HepG2 (cell line): ENCODE measurements around the gene ZBTB21. TPM values are rescaled to one million over a fixed set of nuclear protein-coding genes. Genes with fewer than 3 reads are reported as not detected.

Experiments used
- ATAC-seq: fragments of 200-7000 bp; cut with Tn5 transposase; 3 replicates; pipeline ENCODE4 v1.9.1; 2020; ENCODE audit warnings: mild to moderate bottlenecking, moderate library complexity
- BruUV-seq: library from RNA; stranded (reverse); fragments of 400-500 nt; replicated peaks from 2 replicates; lab custom pipeline; 2021; lab: Mats Ljungman, UMichigan
- CTCF ChIA-PET: fragments of 300-600 bp; formaldehyde crosslinking; extraction: SDS; loops from one replicate; lab custom pipeline; 2021; ENCODE audit warnings: low total read pairs, inconsistent platforms, low intra/inter-chr PET ratio; lab: Yijun Ruan, JAX
- POLR2A ChIA-PET: fragments of 350-600 bp; sonication (Branson Sonifier 250); formaldehyde crosslinking; loops from one replicate; lab custom pipeline; 2020; ENCODE audit warnings: antibody characterized with exemption, inconsistent platforms; lab: Yijun Ruan, JAX
- DNase-seq: peaks from one replicate; pipeline ENCODE4 v3.0.0-alpha.2; 2015; ENCODE audit warnings: low spot score
- FAIRE-seq: peaks from 3 replicates; lab custom pipeline; 2011; peaks lifted over from hg19 to GRCh38; lab: Jason Lieb, UNC
- H2AFZ ChIP-seq: one replicate; pipeline ENCODE4 v1.6.1; 2011; ENCODE audit warnings: low read length, inconsistent platforms
- H3K27ac ChIP-seq: fragments of 300-600 bp; 3 replicates; pipeline ENCODE4 v1.8.0; 2011; ENCODE audit warnings: mixed run types, mild to moderate bottlenecking, mixed read lengths, low read length, inconsistent platforms; ENCODE audit not compliant: insufficient read depth; ENCODE audit errors: extremely low read length
- H3K27me3 ChIP-seq, 2 experiments: fragments of 200-600 bp in 1 of 2; 2 replicates in 1 of 2; 3 replicates in 1 of 2; pipeline versions ENCODE4 v1.6.0 to v1.8.0; 2011; ENCODE audit warnings: low read length in 2 of 2, mild to moderate bottlenecking in 2 of 2, moderate library complexity in 2 of 2, inconsistent platforms in 1 of 2; ENCODE audit not compliant: insufficient read depth in 2 of 2, control insufficient read depth in 1 of 2
- H3K36me3 ChIP-seq, 2 experiments: fragments of 200-600 bp in 1 of 2; replicated peaks in 1 of 2; 2 replicates in 1 of 2; 3 replicates in 1 of 2; pipeline versions ENCODE4 v1.5.1 to v1.8.0; 2011; ENCODE audit warnings: low read length in 2 of 2, inconsistent platforms in 1 of 2; ENCODE audit not compliant: insufficient read depth in 2 of 2, control insufficient read depth in 1 of 2
- H3K4me1 ChIP-seq: 2 replicates; pipeline ENCODE4 v1.5.1; 2012; ENCODE audit warnings: low read length, inconsistent platforms; ENCODE audit not compliant: insufficient read depth
- H3K4me2 ChIP-seq: 2 replicates; pipeline ENCODE4 v1.6.0; 2011; ENCODE audit warnings: low read depth, low read length, inconsistent platforms
- H3K4me3 ChIP-seq, 3 experiments: fragments of 200-600 bp in 1 of 3; sonication (generic), shearing (Covaris generic) in 1 of 3; replicated peaks in 1 of 3; 2 replicates each; pipeline ENCODE4 v1.5.1; 2011 to 2016; ENCODE audit warnings: low read length in 3 of 3, inconsistent platforms in 2 of 3, low read depth in 2 of 3, mild to moderate bottlenecking in 2 of 3, control low read depth in 1 of 3, mixed read lengths in 1 of 3; ENCODE audit not compliant: insufficient read depth in 1 of 3
- H3K79me2 ChIP-seq: one replicate; pipeline ENCODE4 v1.6.1; 2011; ENCODE audit warnings: low read length, inconsistent platforms; ENCODE audit not compliant: insufficient read depth
- H3K9ac ChIP-seq: 2 replicates; pipeline ENCODE4 v1.6.0; 2011; ENCODE audit warnings: mild to moderate bottlenecking, low read depth, low read length, inconsistent platforms; ENCODE audit not compliant: insufficient read depth
- H3K9me3 ChIP-seq: 2 replicates; pipeline ENCODE4 v1.5.1; 2012; ENCODE audit warnings: mild to moderate bottlenecking, low read length
- H4K20me1 ChIP-seq: 2 replicates; pipeline ENCODE4 v1.6.0; 2011; ENCODE audit warnings: inconsistent platforms, mild to moderate bottlenecking, low read length, moderate library complexity; ENCODE audit not compliant: insufficient read depth
- ATAD3A ChIP-seq: sonication (generic); formaldehyde crosslinking; IDR thresholded peaks from 2 replicates; pipeline ENCODE4 v1.4.0; 2020; ENCODE audit warnings: missing genetic modification reagents
- ATRX ChIP-seq: sonication (generic); formaldehyde crosslinking; IDR thresholded peaks from 2 replicates; pipeline ENCODE4 v1.4.0; 2020; ENCODE audit warnings: missing genetic modification reagents, borderline replicate concordance
- BATF2 ChIP-seq: sonication (generic); formaldehyde crosslinking; IDR thresholded peaks from 2 replicates; pipeline ENCODE4 v1.8.0; 2022; ENCODE audit warnings: mild to moderate bottlenecking, missing genetic modification reagents, moderate library complexity
- BCL6 ChIP-seq: IDR thresholded peaks from 2 replicates; pipeline ENCODE4 v1.6.1; 2016; ENCODE audit warnings: missing genetic modification reagents, missing compliant biosample characterization
- CCDC6 ChIP-seq: sonication (generic); formaldehyde crosslinking; IDR thresholded peaks from 2 replicates; pipeline ENCODE4 v1.8.1; 2022; ENCODE audit warnings: mild to moderate bottlenecking, missing genetic modification reagents, moderate library complexity
- CEBPB ChIP-seq: IDR thresholded peaks from 2 replicates; pipeline ENCODE4 v1.6.1; 2011; ENCODE audit warnings: low read depth, low read length, improper control_type of control experiment, borderline replicate concordance
- CERS6 ChIP-seq: sonication (generic); formaldehyde crosslinking; IDR thresholded peaks from 2 replicates; pipeline ENCODE4 v1.5.0; 2020; ENCODE audit warnings: missing genetic modification reagents
- MATR3 ChIP-seq: sonication (generic); formaldehyde crosslinking; IDR thresholded peaks from 2 replicates; pipeline ENCODE4 v1.4.0; 2020; ENCODE audit warnings: missing genetic modification reagents
- MXI1 ChIP-seq: IDR thresholded peaks from 3 replicates; pipeline ENCODE4 v1.6.1; 2012; ENCODE audit warnings: low read depth, low read length, inconsistent platforms, borderline replicate concordance
- PHF5A ChIP-seq: IDR thresholded peaks from one replicate; pipeline ENCODE4 v1.6.1; 2018; ENCODE audit warnings: low read depth, missing genetic modification reagents; ENCODE audit not compliant: unreplicated experiment
- TP53 ChIP-seq: sonication (generic); formaldehyde crosslinking; conservative IDR thresholded peaks from 2 replicates; pipeline ENCODE4 v1.4.0; 2020; ENCODE audit warnings: missing genetic modification reagents
- ZFAT ChIP-seq: sonication (generic); formaldehyde crosslinking; conservative IDR thresholded peaks from 2 replicates; pipeline ENCODE4 v1.8.1; 2023; ENCODE audit warnings: missing genetic modification reagents, inconsistent platforms
- ZFP1 ChIP-seq: IDR thresholded peaks from 2 replicates; pipeline ENCODE4 v1.6.1; 2016
- ZNF577 ChIP-seq: sonication (generic); formaldehyde crosslinking; IDR thresholded peaks from 2 replicates; pipeline ENCODE4 v1.4.0; 2020; ENCODE audit warnings: mild to moderate bottlenecking, low read depth, missing genetic modification reagents, borderline replicate concordance
- ZNF616 ChIP-seq: sonication (generic); formaldehyde crosslinking; IDR thresholded peaks from 2 replicates; pipeline ENCODE4 v1.5.0; 2020; ENCODE audit warnings: low read depth, mild to moderate bottlenecking, missing genetic modification reagents
- ZNF678 ChIP-seq: sonication (generic); formaldehyde crosslinking; IDR thresholded peaks from 2 replicates; pipeline ENCODE4 v1.4.0; 2020; ENCODE audit warnings: mild to moderate bottlenecking, missing genetic modification reagents
- WGBS: methylation state at CpG from one replicate; pipeline ENCODE4 v1.1.6; 2017; ENCODE audit warnings: low lambda C conversion rate; 5-methylcytosine and 5-hydroxymethylcytosine counted together
- in situ Hi-C: cut with HindIII; loops from 2 replicates; pipeline ENCODE4 v1.10.0; 2017; ENCODE audit warnings: low pct_unique_long_range_greater_than_20kb; ENCODE audit not compliant: extremely low pct_ligation_motif_present
- intact Hi-C: fragments of 100-400 bp; cut with micrococcal nuclease; formaldehyde crosslinking; loops from one replicate; pipeline ENCODE4 v1.10.0; 2022; ENCODE audit not compliant: unreplicated experiment
- polyA plus RNA-seq, 8 experiments: library from polyadenylated mRNA; depleted of rRNA in 3 of 8; stranded (reverse) in 7 of 8; unstranded in 1 of 8; fragments of >200 nt; fragmentation: Illumina TruSeq in 4 of 8; extraction: Trizol in 4 of 8; gene quantifications; 2 replicates each; pipeline versions ENCODE4 v1.2.1 to v1.2.3, GENCODE V29; 2011 to 2016; ENCODE audit warnings: low read depth in 4 of 8, missing spikeins in 1 of 8, mixed read lengths in 1 of 8; ENCODE audit not compliant: insufficient read depth in 1 of 8
- total RNA-seq, 5 experiments: library from RNA; depleted of rRNA; stranded (reverse); fragments of >200 nt; fragmentation: Illumina TruSeq; extraction: Trizol; gene quantifications; 2 replicates each; pipeline ENCODE4 v1.2.3, GENCODE V29; 2016; ENCODE audit warnings: low read depth in 1 of 5
- TF ChIP-seq, protein P1 (sequence below): sonication (generic); formaldehyde crosslinking; conservative IDR thresholded peaks from 2 replicates; pipeline ENCODE4 v1.8.1; 2023; ENCODE audit warnings: missing genetic modification reagents

Gene ZBTB21
- total and polyA plus RNA-seq, 2 of the 13 experiments (the other 11 are each of a cell fraction or from before 2014, with no cell fraction given), result 4.5 to 6.1 TPM

DNA sequence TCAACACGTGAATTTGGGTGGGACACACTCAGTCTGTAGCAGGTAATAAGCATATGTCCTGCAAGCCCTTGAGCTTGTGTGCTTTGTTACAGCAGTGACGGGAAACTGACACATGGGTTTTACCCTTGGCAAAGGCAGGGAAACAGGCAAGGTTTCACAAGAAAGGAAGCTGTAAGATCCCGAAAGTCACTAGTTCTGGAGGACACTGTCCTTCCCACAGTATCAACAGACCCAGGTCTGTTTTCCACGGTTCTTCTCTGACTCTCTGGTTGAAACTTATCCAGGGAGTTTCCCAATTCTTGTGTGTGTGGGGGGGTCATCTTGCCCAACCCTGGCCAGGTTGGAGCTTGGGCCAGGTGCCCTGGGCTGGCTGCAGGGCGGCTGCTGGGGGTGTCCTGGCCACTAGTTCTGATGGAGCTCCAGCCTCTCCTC is 29.3 kb upstream of the ZBTB21 start:
- 0% methylated on average over 4 of the region's 5 CpGs for WGBS
- TF ChIP-seq ZFAT (CRISPR knock-in tag) (0 out of 2 replicates have a peak, but pooled peaks have one; percentile 31), MATR3 (CRISPR knock-in tag) (no peak), CEBPB (0 out of 2 replicates have a peak, but pooled peaks have one; percentile 7), TP53 (0 out of 2 replicates have a peak, but pooled peaks have one; percentile 28)
- Histone ChIP-seq H3K27me3 (peaks cover 2 to 29% of the 10 kb centered on the region in 2 experiments; a peak in 3 of 5 replicates), H3K79me2 (no peaks in the 10 kb centered on the region), H3K9me3 (no peaks in the 10 kb centered on the region), H4K20me1 (no peaks in the 10 kb centered on the region), H3K27ac (no peak overlapping the region), H3K36me3 (no peaks in the 10 kb centered on the region), H3K4me3 (no peak overlapping the region; a peak in 1 of 6 replicates), H2AFZ (no peak overlapping the region), H3K4me2 (peak overlapping the region; percentile 44), H3K4me1 (peaks cover 38% of the 10 kb centered on the region), H3K9ac (no peak overlapping the region)
- ChIA-PET POLR2A (interaction anchor here (0.9 kb wide), 1 partner anchor 324 kb away, joined by 3 read pairs; no protein-coding TSS in a partner anchor), CTCF (no interaction called here)
- in situ Hi-C loops (no loop called here), intact Hi-C loops (no loop called here)
- ATAC-seq (no peak), DNase-seq (no peak), FAIRE-seq (no peak)
- BruUV-seq, result no TSS peak

DNA sequence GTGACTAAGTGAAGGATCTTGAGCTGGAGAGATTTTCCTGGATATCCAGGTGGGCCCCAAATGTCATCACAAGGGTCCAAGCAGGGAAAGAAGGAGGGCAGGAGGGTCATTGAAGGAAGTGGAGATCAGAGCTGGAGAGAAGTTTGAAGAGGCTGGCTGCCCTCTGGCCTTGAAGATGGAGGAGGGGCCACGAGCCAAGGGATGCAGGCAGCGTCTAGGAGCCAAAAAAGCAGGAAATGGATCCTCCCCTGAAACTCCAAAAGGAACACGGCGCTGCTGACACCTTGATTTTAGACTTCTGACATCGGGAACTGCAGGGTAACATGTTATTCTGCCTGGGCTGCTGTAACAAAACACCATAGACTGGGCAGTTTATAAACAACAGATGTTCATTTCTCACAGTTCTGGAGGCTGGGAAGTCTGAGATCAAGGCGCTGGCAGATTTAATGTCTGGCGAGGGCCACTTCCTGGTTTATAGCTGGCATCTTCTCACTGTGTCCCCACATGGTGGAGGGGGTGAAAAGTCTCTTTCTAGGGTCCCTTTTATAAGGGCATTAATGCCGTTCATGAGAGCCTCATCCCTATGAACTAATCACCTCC is 28.8 kb upstream of the ZBTB21 start:
- Histone ChIP-seq H3K4me1 (peaks cover 38% of the 10 kb centered on the region), H2AFZ (no peak overlapping the region), H3K79me2 (no peaks in the 10 kb centered on the region), H3K4me2 (peak overlapping the region; percentile 44; the same call in 1 of the 2 replicates), H3K4me3 (no peak overlapping the region), H3K9ac (no peak overlapping the region), H3K27ac (no peak overlapping the region), H4K20me1 (no peaks in the 10 kb centered on the region), H3K27me3 (peaks cover 2 to 29% of the 10 kb centered on the region in 2 experiments; a peak in 3 of 5 replicates), H3K36me3 (no peaks in the 10 kb centered on the region), H3K9me3 (no peaks in the 10 kb centered on the region)
- DNase-seq (no peak), ATAC-seq (no peak), FAIRE-seq (no peak)
- BruUV-seq, result no TSS peak
- WGBS, result 79% methylated on average over 8 of the region's 8 CpGs
- intact Hi-C loops (no loop called here), in situ Hi-C loops (no loop called here)
- ChIA-PET POLR2A (no interaction called here), CTCF (no interaction called here)
- TF ChIP-seq, protein P1, sequence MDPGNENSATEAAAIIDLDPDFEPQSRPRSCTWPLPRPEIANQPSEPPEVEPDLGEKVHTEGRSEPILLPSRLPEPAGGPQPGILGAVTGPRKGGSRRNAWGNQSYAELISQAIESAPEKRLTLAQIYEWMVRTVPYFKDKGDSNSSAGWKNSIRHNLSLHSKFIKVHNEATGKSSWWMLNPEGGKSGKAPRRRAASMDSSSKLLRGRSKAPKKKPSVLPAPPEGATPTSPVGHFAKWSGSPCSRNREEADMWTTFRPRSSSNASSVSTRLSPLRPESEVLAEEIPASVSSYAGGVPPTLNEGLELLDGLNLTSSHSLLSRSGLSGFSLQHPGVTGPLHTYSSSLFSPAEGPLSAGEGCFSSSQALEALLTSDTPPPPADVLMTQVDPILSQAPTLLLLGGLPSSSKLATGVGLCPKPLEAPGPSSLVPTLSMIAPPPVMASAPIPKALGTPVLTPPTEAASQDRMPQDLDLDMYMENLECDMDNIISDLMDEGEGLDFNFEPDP (CRISPR knock-in tag), result no peak
- TF ChIP-seq ZNF577 (no peak), ATAD3A (CRISPR knock-in tag) (no peak), ZFP1 (CRISPR knock-in tag) (no peak), ZNF678 (CRISPR knock-in tag) (no peak), CERS6 (CRISPR knock-in tag) (no peak), BATF2 (CRISPR knock-in tag) (no peak), PHF5A (CRISPR knock-in tag) (no peak), CCDC6 (CRISPR knock-in tag) (no peak), MXI1 (no peak), ZNF616 (no peak), BCL6 (CRISPR knock-in tag) (no peak), ATRX (CRISPR knock-in tag) (no peak)
